Stomach (tissue), 4 donors: ENCODE results near the gene PYCR2.

ENCODE experiments used
- CTCF ChIP-seq, 7 experiments: fragments of 450-650 bp in 4 of 7; fragments of 200-600 bp in 3 of 7; sonication (generic) in 3 of 7; IDR thresholded peaks; one replicate each; pipeline ENCODE4 v1.5.1; 2016 to 2019; ENCODE audit warnings: antibody characterized with exemption in 7 of 7, control low read depth in 2 of 7, mild to moderate bottlenecking in 1 of 7
- POLR2A ChIP-seq, 4 donors: fragments of 450-650 bp; IDR thresholded peaks; one replicate each; pipeline ENCODE4 v1.6.1; 2016; ENCODE audit warnings: antibody characterized with exemption in 4 of 4, control low read depth in 2 of 4, mild to moderate bottlenecking in 1 of 4, moderate library complexity in 1 of 4

- TF ChIP-seq CTCF (IDR thresholded peaks at IDR 0.05) (no peak), POLR2A (IDR thresholded peaks at IDR 0.05) (no peak)
These were observed 7.5 kb upstream of the PYCR2 start for GRCh38 chr1:225931270-225932136.
